Endothelial cell of umbilical vein (primary cell): ENCODE data around the gene EIF4A2. TPM values are rescaled to one million over a fixed set of nuclear protein-coding genes. Genes with fewer than 3 reads are reported as not detected.

Experiments
- BruUV-seq: library from RNA; stranded (reverse); fragments of 400-500 nt; replicated peaks from 2 replicates; lab custom pipeline; 2021; lab: Mats Ljungman, UMichigan
- CTCF ChIA-PET: fragments of 300-600, 350-600 bp; sonication (Branson Sonifier 250); formaldehyde crosslinking; loops from one replicate; lab custom pipeline; 2021; ENCODE audit warnings: antibody characterized with exemption, inconsistent platforms; lab: Charles Lee
- POLR2A ChIA-PET: fragments of 300-600, 350-600 bp; sonication (Branson Sonifier 250); formaldehyde crosslinking; loops from one replicate; lab custom pipeline; 2021; ENCODE audit warnings: antibody characterized with exemption, inconsistent platforms; lab: Charles Lee
- DNase-seq: peaks from one replicate; pipeline ENCODE4 v3.0.0-alpha.2; 2011; ENCODE audit warnings: low read depth, low spot score
- FAIRE-seq: peaks from 2 replicates; lab custom pipeline; 2011; peaks lifted over from hg19 to GRCh38; lab: Jason Lieb, UNC
- H2AFZ ChIP-seq: 2 replicates; pipeline ENCODE4 v1.6.0; 2012; ENCODE audit warnings: low read depth, low read length, control low read depth, inconsistent platforms
- H3K27ac ChIP-seq: 2 replicates; pipeline ENCODE4 v1.5.1; 2011; ENCODE audit warnings: low read depth, mild to moderate bottlenecking, control low read depth, low read length, moderate library complexity; ENCODE audit not compliant: insufficient read depth
- H3K27me3 ChIP-seq, 2 experiments: 2 replicates each; pipeline versions ENCODE4 v1.6.0 to v1.6.1; 2011; ENCODE audit warnings: low read length in 2 of 2, mixed read lengths in 1 of 2; ENCODE audit not compliant: control insufficient read depth in 2 of 2, insufficient read depth in 2 of 2
- H3K36me3 ChIP-seq, 2 experiments: 2 replicates in 1 of 2; 3 replicates in 1 of 2; pipeline ENCODE4 v1.5.1; 2011; ENCODE audit warnings: low read length in 2 of 2, mild to moderate bottlenecking in 1 of 2, moderate library complexity in 1 of 2; ENCODE audit not compliant: control insufficient read depth in 2 of 2, insufficient read depth in 2 of 2; ENCODE audit errors: extremely low read depth in 1 of 2
- H3K4me1 ChIP-seq: 3 replicates; pipeline ENCODE4 v1.5.1; 2011; ENCODE audit warnings: mild to moderate bottlenecking, low read length; ENCODE audit not compliant: control insufficient read depth, insufficient read depth; ENCODE audit errors: extremely low read depth
- H3K4me2 ChIP-seq: 2 replicates; pipeline ENCODE4 v1.6.1; 2011; ENCODE audit warnings: low read length, control low read depth, mixed read lengths; ENCODE audit not compliant: insufficient read depth
- H3K4me3 ChIP-seq, 3 experiments: fragments of 200-600 bp in 1 of 3; sonication (generic), shearing (Covaris generic) in 1 of 3; replicated peaks in 1 of 3; 2 replicates each; pipeline ENCODE4 v1.5.1; 2011 to 2016; ENCODE audit warnings: control low read depth in 3 of 3, low read length in 3 of 3, mild to moderate bottlenecking in 2 of 3, inconsistent platforms in 1 of 3, low read depth in 1 of 3, moderate library complexity in 1 of 3; ENCODE audit not compliant: insufficient read depth in 1 of 3
- H3K79me2 ChIP-seq: 2 replicates; pipeline ENCODE4 v1.6.0; 2012; ENCODE audit warnings: low read length, inconsistent platforms; ENCODE audit not compliant: control insufficient read depth, insufficient read depth
- H3K9ac ChIP-seq: replicated peaks from 2 replicates; pipeline ENCODE3; 2011; ENCODE audit warnings: low read length, control low read depth; ENCODE audit not compliant: insufficient read depth; ENCODE audit errors: extremely low read depth
- H3K9me1 ChIP-seq: replicated peaks from 3 replicates; pipeline ENCODE4 v1.6.0; 2011; ENCODE audit warnings: mild to moderate bottlenecking, low read length; ENCODE audit not compliant: control insufficient read depth, insufficient read depth; ENCODE audit errors: extremely low read depth
- H3K9me3 ChIP-seq: replicated peaks from 2 replicates; pipeline ENCODE4 v1.5.1; 2012; ENCODE audit warnings: low read length, inconsistent platforms; ENCODE audit not compliant: control insufficient read depth, insufficient read depth
- H4K20me1 ChIP-seq: replicated peaks from 2 replicates; pipeline ENCODE3; 2011; ENCODE audit warnings: mild to moderate bottlenecking, low read length; ENCODE audit not compliant: control insufficient read depth, insufficient read depth; ENCODE audit errors: extremely low read depth
- CTCF ChIP-seq, 2 donors: IDR thresholded peaks; 1 replicate in 1 of 2; 2 replicates in 1 of 2; pipeline ENCODE4 v1.5.1; 2011; ENCODE audit warnings: low read length in 2 of 2, mild to moderate bottlenecking in 2 of 2, moderate library complexity in 2 of 2, control low read depth in 1 of 2, inconsistent platforms in 1 of 2, low read depth in 1 of 2; ENCODE audit not compliant: insufficient read depth in 1 of 2; ENCODE audit errors: extremely low read depth in 1 of 2
- EZH2 ChIP-seq: IDR thresholded peaks from 2 replicates; pipeline ENCODE4 v1.6.1; 2012; ENCODE audit warnings: borderline replicate concordance, low read depth, mild to moderate bottlenecking, moderate library complexity, low read length, inconsistent platforms; ENCODE audit not compliant: severe bottlenecking
- FOS ChIP-seq: IDR thresholded peaks from 2 replicates; pipeline ENCODE4 v1.6.1; 2011; ENCODE audit warnings: mild to moderate bottlenecking, low read length, moderate library complexity, borderline replicate concordance; ENCODE audit not compliant: insufficient read depth
- GATA2 ChIP-seq: IDR thresholded peaks from 2 replicates; pipeline ENCODE4 v1.7.0; 2011; ENCODE audit warnings: low read depth, mild to moderate bottlenecking, moderate library complexity, mixed read lengths, low read length; ENCODE audit not compliant: insufficient read length, insufficient read depth
- JUN ChIP-seq: IDR thresholded peaks from 2 replicates; pipeline ENCODE4 v1.6.1; 2011; ENCODE audit warnings: borderline replicate concordance, low read depth; ENCODE audit not compliant: insufficient read length, insufficient read depth
- MAX ChIP-seq: IDR thresholded peaks from 2 replicates; pipeline ENCODE4 v1.6.1; 2011; ENCODE audit not compliant: insufficient read depth, insufficient read length
- MYC ChIP-seq: IDR thresholded peaks from one replicate; pipeline ENCODE4 v1.6.1; 2011; ENCODE audit warnings: mild to moderate bottlenecking, low read depth, low read length
- POLR2A ChIP-seq: IDR thresholded peaks from 2 replicates; pipeline ENCODE4 v1.6.1; 2012; ENCODE audit warnings: low read depth, mild to moderate bottlenecking, control low read depth, low read length
- POLR2AphosphoS5 ChIP-seq: IDR thresholded peaks from 2 replicates; pipeline ENCODE4 v1.6.1; 2012; ENCODE audit warnings: low read depth, mild to moderate bottlenecking, control low read depth, low read length, moderate library complexity; ENCODE audit not compliant: insufficient read depth
- dilution Hi-C: fragments of 300-500 bp; cut with MboI; formaldehyde crosslinking; loops from one replicate; pipeline ENCODE4 v1.15.0; 2019; ENCODE audit warnings: low sequenced_read_pairs; ENCODE audit not compliant: extremely low pct_ligation_motif_present
- intact Hi-C: fragments of 100-400 bp; cut with micrococcal nuclease; formaldehyde crosslinking; loops from one replicate; pipeline ENCODE4 v1.10.0; 2022
- polyA plus RNA-seq, 4 experiments: library from polyadenylated mRNA; depleted of rRNA in 3 of 4; stranded (reverse) in 3 of 4; unstranded in 1 of 4; fragments of >200 nt; gene quantifications; 2 replicates each; pipeline versions ENCODE4 v1.2.1 to v1.2.3, GENCODE V29; 2011 to 2012; ENCODE audit warnings: missing spikeins in 1 of 4
- total RNA-seq: library from RNA; stranded (reverse); gene quantifications from 2 replicates; pipeline ENCODE4 v1.2.3, GENCODE V29; 2021

Gene EIF4A2
- total and polyA plus RNA-seq, 2 donors (not counting 3 experiments of a cell fraction or from before 2014, with no cell fraction given): 282 to 401 TPM

- no TSS peak for BruUV-seq
- peak overlapping the region; percentile 93 for H3K27ac ChIP-seq
- no peaks in the 10 kb centered on the region for H3K27me3 ChIP-seq
- dilution Hi-C loops: no loop called here
- ChIA-PET CTCF (interaction anchor here (2.9 to 3.1 kb wide), 2 partner anchors 168 to 170 kb away, joined by 10 to 12 read pairs; no protein-coding TSS in a partner anchor), POLR2A (interaction anchor here (1.0 to 2.8 kb wide), 6 partner anchors 12 to 214 kb away, joined by 3 to 29 read pairs (median 12); partner anchors contain the start of gene DNAJB11)
- no peak overlapping the region for H2AFZ ChIP-seq
- H3K9me3 ChIP-seq: no peaks in the 10 kb centered on the region
- peak overlapping the region; percentile 38 to 85 (median 72) for H3K4me3 ChIP-seq
- TF ChIP-seq MYC: no peak
- TF ChIP-seq POLR2AphosphoS5: no peak
- no peak for TF ChIP-seq EZH2
- TF ChIP-seq POLR2A: no peak
- TF ChIP-seq JUN: no peak
- TF ChIP-seq GATA2: no peak
- TF ChIP-seq CTCF (IDR thresholded peaks at IDR 0.05; ENCODE audit: extremely low read depth in 1 of 2, insufficient read depth in 1 of 2, low read depth in 1 of 2, low read length in 2 of 2): no peak
- TF ChIP-seq FOS: no peak
- TF ChIP-seq MAX: no peak
- H3K4me1 ChIP-seq: peaks cover 26% of the 10 kb centered on the region
- peaks cover 15% of the 10 kb centered on the region for H4K20me1 ChIP-seq
- H3K79me2 ChIP-seq: peaks cover 51% of the 10 kb centered on the region
- intact Hi-C loops: loop anchor here (5.0 to 10.0 kb wide), 3 partner anchors 147 to 800 kb away; partner anchors contain the start of genes ETV5 and ST6GAL1
- peak overlapping the region; percentile 93 for H3K4me2 ChIP-seq
- H3K9ac ChIP-seq: peak overlapping the region; percentile 99
- H3K9me1 ChIP-seq: no peaks in the 10 kb centered on the region
- peaks cover 38 to 42% of the 10 kb centered on the region in 2 experiments for H3K36me3 ChIP-seq
- no peak for DNase-seq
- FAIRE-seq: no peak
These were observed 1.6 kb downstream of the EIF4A2 start for GRCh38 chr3:186784820-186785494.
